Breast epithelium (tissue), 3 donors: ENCODE results near the gene CCDC171.

Experiments
- CTCF ChIP-seq, 3 donors: fragments of 450-650 bp; IDR thresholded peaks; one replicate each; pipeline ENCODE4 v1.5.1; 2016 to 2017; ENCODE audit warnings: antibody characterized with exemption in 3 of 3, mild to moderate bottlenecking in 3 of 3, moderate library complexity in 3 of 3
- POLR2A ChIP-seq: fragments of 450-650 bp; IDR thresholded peaks from one replicate; pipeline ENCODE4 v1.6.1; 2016; ENCODE audit warnings: antibody characterized with exemption, mild to moderate bottlenecking, moderate library complexity
- POLR2AphosphoS5 ChIP-seq, 3 donors: sonication (generic); formaldehyde crosslinking; IDR thresholded peaks; one replicate each; pipeline ENCODE4 v1.6.1; 2017; ENCODE audit warnings: antibody characterized with exemption in 3 of 3

GRCh38 chr9:15882883-15883282 is 330.0 kb downstream of the CCDC171 start:
- TF ChIP-seq POLR2A: no peak
- TF ChIP-seq CTCF (IDR thresholded peaks at IDR 0.05): no peak
- no peak for TF ChIP-seq POLR2AphosphoS5 (IDR thresholded peaks at IDR 0.05)
